PFSK-1 (cell line): ENCODE results near the gene ACTN1.

Experiments used
- POLR2AphosphoS5 ChIP-seq: IDR thresholded peaks from 2 replicates; pipeline ENCODE4 v1.6.1; 2012; ENCODE audit warnings: low read depth, mild to moderate bottlenecking, control low read depth, low read length, moderate library complexity
- REST ChIP-seq, 2 experiments: IDR thresholded peaks; 2 replicates each; pipeline versions ENCODE4 v1.6.1 to v1.8.0; 2011 to 2012; ENCODE audit warnings: low read depth in 2 of 2, low read length in 2 of 2, control low read depth in 1 of 2, inconsistent platforms in 1 of 2, mild to moderate bottlenecking in 1 of 2, moderate library complexity in 1 of 2; ENCODE audit not compliant: insufficient read depth in 1 of 2

DNA sequence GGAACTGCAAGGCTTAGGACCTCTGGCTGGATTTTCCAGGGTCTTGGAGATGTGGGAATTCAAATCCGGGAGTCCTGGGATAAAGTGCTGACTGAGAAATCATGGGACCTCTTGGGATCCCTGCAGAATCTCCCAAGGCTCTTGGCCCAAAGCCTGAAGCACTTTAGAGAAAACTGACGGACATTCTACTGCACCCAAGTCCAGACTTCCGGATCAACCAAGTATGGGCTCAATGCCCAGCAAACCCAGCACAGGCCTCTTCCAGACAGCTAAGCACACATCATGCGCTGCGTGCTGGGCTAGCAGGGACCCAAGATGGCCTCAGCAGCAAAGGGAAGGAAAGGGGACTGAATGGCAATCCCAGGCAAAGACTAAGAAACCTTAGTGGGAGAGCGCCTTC, 85.0 kb downstream of the ACTN1 start:
- TF ChIP-seq REST (IDR thresholded peaks at IDR 0.05; ENCODE audit: insufficient read depth in 1 of 2, low read depth in 2 of 2, low read length in 2 of 2) (no peak), POLR2AphosphoS5 (no peak)
